GM18519 (cell line): ENCODE results near the gene ICE1.
"Not testable (repeated sequence)": the region's sequence is repeated elsewhere in the genome, so short reads cannot be mapped to it uniquely, and the experiment has no call there.

Source experiments
- ATAC-seq: cut with Tn5 transposase; IDR thresholded peaks from one replicate; pipeline ENCODE4 v1.9.1; 2021; ENCODE audit warnings: mild to moderate bottlenecking, moderate library complexity; ENCODE audit not compliant: unreplicated experiment, low FRiP score

The ICE1 gene, protein sequence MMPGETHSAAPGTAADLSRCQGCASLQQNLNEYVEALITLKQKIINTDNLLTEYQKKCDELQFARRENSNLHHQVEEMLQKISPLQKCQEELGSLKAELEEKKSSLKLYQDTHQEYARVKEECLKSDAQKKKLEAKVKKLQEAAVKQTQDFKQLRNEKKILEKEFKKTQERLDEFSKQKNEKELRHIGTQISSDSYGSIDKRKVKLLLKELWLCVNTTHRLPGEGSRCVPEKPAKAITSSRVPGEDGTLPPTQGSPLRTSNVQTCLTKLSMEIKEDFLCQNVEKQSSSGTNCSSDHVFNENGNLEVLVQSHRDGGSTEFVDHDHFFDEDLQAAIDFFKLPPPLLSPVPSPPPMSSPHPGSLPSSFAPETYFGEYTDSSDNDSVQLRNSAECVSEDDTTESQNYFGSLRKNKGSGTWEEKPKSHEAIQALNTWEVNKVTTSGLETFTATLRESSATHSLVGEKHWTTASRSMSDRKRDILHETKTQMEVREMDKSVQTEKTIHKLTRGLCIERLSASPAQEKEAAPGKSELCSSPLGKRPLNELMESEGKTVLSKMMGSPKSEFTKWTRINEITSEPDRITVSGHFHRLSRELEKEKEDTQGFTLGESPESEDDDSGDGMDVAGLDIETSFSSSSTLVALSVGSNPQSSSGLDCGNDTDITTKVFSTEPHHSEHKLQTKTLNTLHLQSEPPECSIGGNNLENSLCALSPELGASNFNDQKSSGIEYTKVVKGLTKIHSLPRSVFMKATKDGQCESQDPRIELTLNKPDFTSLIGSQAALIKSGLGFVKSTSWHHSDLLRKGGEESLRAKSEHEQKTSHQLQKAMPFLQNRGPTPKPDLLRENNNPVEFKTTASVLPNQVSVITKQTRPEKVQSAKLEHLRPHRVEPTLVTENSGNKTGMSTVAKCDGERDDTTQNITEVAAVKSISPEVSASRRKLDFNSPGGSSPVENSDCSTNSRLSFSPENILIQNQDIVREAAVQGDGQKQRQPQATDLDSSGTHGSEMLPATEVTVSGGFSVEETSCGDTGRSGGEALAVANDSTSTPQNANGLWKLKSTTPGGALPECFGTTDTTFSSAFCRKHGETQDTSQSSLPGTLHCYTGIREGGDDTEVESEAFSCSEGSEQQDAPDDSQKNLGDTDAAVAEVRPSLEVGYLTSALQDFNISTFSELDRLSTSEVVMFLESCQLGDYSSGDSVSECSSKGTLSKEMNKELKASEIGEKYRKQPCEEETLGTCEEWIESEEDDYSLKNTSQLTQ (N-terminal part only)

DNA sequence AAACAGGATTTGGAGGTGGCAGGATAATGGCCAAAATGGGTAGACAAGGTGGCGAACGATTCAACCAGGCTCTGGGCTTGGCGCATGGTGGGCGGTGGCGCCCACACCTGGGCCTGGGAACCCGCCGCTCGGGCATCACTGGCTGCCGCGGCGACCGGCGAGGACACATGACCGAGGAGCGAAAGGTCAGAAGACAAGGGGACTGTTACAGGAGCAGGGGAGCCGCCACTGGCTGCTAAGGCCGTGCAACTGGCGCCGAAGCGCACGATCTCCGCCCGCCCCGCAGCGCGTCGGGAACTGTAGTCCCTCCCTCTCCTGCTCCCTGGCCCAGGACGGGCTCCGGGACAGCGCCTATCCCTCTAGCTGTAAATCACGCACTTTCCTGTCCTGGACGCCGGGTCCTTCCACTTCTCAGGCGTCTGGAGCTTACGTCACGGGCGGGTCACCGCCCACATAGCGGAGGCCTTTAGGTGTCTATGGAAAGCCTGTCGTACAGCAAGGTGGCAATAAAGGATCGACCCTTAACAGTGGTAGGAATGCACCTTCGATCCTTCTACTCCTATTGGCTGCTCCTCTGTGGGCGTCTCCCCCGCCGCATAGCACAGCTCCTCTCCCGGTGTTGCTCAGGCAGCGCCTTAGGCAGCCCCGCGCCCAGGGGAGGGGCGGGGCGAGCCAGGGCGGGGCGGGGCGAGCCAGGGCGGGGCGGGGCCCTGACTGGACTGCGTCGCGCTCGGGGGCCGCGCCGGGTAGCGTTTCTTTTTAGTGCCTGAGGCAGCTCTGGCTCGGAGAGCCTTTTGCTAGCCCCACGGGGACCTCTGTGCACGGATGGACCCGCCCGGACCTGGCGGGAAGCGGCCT is at the start of gene ICE1:
Gene ICE1 (plus strand): TSS at position 717 of the 858 bp plus-strand sequence. CDS start 239 bp downstream, outside the sequence.
- ATAC-seq = peak; percentile 69

GRCh38 chr5:5372930-5373329 is 49.5 kb upstream of the ICE1 start:
- no peak for ATAC-seq

- ATAC-seq = no peak
Measured at GRCh38 chr5:5373351-5373989, 49.0 kb upstream of the ICE1 start.

DNA sequence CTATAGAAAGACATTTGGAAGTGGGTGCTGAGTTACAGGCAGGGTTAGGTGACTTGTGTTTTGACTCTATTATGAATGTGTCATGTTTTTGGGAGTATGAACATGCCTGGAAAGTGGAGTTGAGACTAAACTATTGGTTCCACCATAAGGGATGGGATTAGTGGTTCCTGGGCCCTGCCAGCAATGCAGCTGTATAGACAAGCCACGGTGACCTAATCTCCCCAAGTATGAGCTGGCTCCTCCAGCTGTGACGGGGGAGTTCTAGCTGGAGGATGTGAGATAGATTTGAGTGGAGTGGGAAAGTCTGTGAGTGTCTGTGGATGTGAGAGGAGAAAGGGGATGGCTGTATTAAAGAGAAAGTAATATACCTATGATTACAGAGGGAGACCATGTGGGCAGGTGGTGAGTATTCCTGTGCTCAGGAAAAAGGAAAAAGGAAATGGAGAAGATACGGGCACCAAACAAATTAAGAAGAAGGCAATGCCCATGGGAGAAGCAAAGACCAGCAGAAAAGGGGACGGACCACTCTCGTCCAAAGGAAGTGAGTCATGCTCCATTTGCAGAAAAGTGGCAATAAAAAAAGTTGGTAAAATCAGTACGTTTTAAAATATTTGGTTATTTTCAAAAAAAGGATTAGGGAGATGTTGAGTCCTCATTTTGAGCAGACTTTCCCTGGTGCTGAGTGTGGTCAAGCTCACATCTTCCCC is 48.3 kb upstream of the ICE1 start:
- ATAC-seq = no peak

GRCh38 chr5:5377780-5378179 is 44.7 kb upstream of the ICE1 start:
- no peak for ATAC-seq

- ATAC-seq = no peak
Measured at GRCh38 chr5:5378531-5378930, 43.9 kb upstream of the ICE1 start.

DNA sequence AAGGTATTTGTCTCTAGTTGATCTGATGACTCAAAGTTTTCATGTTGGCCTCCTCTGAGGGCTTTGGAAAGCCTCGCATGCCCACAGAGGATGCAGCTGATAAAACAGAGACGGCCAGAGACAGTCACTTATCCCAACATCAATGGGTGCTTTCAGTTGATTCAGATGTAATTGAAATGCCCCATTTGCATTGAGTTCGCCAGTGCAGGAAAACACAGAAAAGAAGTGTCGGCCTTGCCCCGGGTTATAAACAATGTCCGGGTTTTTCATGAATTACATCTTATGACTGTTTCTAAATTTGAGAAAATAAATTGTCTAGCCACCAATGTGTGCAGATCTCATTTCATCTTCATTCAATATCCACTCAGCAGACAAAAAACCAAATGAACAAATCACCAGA is 42.2 kb upstream of the ICE1 start:
- ATAC-seq = no peak

GRCh38 chr5:5381310-5381913 is 41.1 kb upstream of the ICE1 start:
- no peak for ATAC-seq

- no peak for ATAC-seq
Measured at GRCh38 chr5:5383461-5383860, 39.0 kb upstream of the ICE1 start.

- ATAC-seq = no peak
Measured at GRCh38 chr5:5384660-5385330, 37.7 kb upstream of the ICE1 start.

DNA sequence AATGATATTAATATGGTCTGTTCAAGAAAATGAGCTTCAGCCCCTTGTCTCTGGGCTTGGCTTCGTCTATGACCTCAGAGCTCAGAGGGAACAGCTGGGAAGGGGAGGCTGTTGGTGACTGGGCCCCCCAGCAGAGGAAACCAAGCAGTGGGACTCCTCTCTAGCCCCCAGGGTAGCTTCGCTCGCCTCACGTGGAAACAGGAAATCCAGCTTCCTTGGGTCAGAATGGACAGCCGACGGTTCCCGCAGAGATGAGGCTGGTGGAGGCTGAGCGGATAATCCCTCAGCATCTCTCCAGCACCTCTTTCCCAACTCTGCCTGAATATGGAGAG is 37.2 kb upstream of the ICE1 start:
- no peak for ATAC-seq

DNA sequence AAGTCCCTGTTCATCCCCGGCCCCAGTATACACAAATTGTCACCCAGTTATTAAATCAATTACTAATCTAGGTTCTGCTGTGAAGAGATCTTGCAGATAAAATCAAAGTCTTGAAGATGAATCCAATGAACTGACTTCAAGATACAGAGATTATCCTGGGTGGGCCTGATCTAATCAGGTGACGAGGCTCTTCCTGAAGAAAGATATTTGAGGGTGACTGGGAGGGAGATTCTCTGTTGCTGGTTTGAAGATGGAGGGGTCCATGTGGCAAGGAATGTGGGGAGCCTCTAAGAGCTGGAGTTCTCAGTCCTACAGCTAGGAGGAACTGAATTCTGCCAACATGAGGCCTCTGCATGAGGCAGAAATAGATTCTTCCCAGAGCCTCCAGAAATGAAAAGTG is 36.1 kb upstream of the ICE1 start:
- no peak for ATAC-seq

- ATAC-seq = no peak
Measured at GRCh38 chr5:5387192-5387591, 35.3 kb upstream of the ICE1 start.

DNA sequence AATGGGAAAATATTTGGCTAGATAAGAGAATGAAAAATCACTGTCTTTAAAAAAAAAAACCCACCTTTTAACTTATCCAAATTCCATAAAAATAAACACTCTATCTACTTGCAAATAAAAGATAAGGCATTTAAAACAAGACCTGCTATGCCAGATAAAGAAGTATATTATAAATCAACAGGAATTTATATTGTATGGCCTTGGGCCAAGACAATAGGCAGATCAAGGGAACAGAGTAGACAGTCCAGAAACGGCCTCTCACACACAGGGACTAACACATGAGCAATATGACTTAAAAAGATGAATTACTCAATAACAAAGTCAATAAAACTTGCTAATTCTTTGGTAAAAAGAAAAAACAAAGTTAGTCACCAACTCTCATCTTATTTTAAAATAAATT is 34.7 kb upstream of the ICE1 start:
- ATAC-seq = no peak

GRCh38 chr5:5390121-5390869 is 32.2 kb upstream of the ICE1 start:
- ATAC-seq = not testable (repeated sequence)

DNA sequence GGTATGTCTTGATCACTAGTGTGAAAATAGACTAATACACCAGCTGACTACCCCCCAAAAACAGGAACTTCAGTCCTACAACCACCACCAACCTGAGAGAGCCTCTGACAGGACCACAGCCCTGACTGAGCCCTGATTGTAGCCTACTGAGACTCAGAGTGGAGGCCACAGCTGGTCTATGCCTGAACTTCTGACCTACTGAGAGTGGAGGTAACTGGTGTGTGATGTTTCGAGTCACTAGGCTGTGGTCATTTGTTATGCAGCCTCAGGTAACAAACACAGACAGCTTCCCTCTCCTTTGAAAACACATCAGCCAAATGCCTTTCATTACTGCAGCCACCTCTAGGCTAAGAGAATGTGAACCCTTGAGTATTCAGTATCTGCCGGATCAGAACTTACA is 30.0 kb upstream of the ICE1 start:
- ATAC-seq = not testable (repeated sequence)

DNA sequence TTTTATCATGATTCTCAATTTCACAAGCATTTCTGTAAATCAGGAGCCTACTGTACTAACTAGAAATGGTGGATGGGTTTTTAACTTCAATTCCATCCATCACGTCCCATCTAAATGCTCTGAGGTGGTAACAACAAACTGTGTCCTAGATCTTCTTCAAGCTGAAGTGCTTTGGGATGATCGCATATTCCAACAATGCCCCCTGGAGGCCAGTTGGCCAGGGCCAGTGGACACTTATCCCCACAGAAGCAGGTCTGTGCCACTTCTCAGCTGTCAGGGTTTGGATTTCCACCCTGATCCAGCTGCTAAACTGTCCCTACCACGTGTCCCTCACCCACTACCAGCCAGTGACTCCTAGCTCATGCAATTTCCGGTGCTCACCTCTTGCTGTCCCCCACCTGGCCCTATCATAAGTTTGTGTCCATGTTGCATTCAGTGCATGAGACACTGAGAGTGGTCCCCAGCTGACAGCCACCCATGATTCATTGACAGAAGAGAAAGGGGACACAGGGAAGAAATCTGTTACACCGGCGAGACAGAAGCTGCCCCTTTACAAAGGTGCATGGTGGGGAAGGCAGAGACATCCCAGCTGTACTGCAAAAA is 28.0 kb upstream of the ICE1 start:
- ATAC-seq = not testable (repeated sequence)
